GM12878 (cell line): ENCODE measurements around the gene TBC1D10A. TPM values are rescaled to one million over a fixed set of nuclear protein-coding genes. Genes with fewer than 3 reads are reported as not detected.

Experiments
- CBX5 ChIP-seq: sonication (generic); IDR thresholded peaks from 2 replicates; pipeline ENCODE4 v1.6.1; 2016; ENCODE audit warnings: low read depth, moderate library complexity, mild to moderate bottlenecking, inconsistent platforms
- FOXM1 ChIP-seq: IDR thresholded peaks from 2 replicates; pipeline ENCODE4 v1.6.1; 2012; ENCODE audit warnings: low read depth, mild to moderate bottlenecking, inconsistent platforms, low read length, moderate library complexity
- GATAD2B ChIP-seq: fragments of 450-650 bp; conservative IDR thresholded peaks from 2 replicates; pipeline ENCODE4 v1.6.1; 2017; ENCODE audit warnings: low read depth, mild to moderate bottlenecking, moderate library complexity
- HCFC1 ChIP-seq: fragments of 150-350 bp; IDR thresholded peaks from 2 replicates; pipeline ENCODE4 v1.6.1; 2014; ENCODE audit warnings: low read length
- IRF4 ChIP-seq: IDR thresholded peaks from 2 replicates; pipeline ENCODE4 v1.6.1; 2011; ENCODE audit warnings: low read depth, low read length
- KDM1A ChIP-seq: fragments of 200-600 bp; sonication (generic); IDR thresholded peaks from 2 replicates; pipeline ENCODE4 v1.6.1; 2016; ENCODE audit warnings: borderline replicate concordance
- MTA2 ChIP-seq: fragments of 450-650 bp; IDR thresholded peaks from 2 replicates; pipeline ENCODE4 v1.6.1; 2016; ENCODE audit warnings: low read depth, mild to moderate bottlenecking, moderate library complexity
- MYB ChIP-seq: fragments of 150-350 bp; IDR thresholded peaks from 2 replicates; pipeline ENCODE4 v1.6.1; 2014; ENCODE audit warnings: mild to moderate bottlenecking, low read depth, low read length, borderline replicate concordance
- NBN ChIP-seq: fragments of 450-650 bp; IDR thresholded peaks from 2 replicates; pipeline ENCODE4 v1.6.1; 2016
- NFIC ChIP-seq: IDR thresholded peaks from 2 replicates; pipeline ENCODE4 v1.6.1; 2012; ENCODE audit warnings: low read depth, mild to moderate bottlenecking, inconsistent platforms, low read length, moderate library complexity
- NR2C2 ChIP-seq: IDR thresholded peaks from 2 replicates; pipeline ENCODE4 v1.6.1; 2011; ENCODE audit warnings: borderline replicate concordance, low read depth; ENCODE audit not compliant: control insufficient read depth, insufficient read length
- NR2F1 ChIP-seq: fragments of 450-650 bp; conservative IDR thresholded peaks from 2 replicates; pipeline ENCODE4 v1.6.1; 2017; ENCODE audit warnings: mild to moderate bottlenecking
- PML ChIP-seq: IDR thresholded peaks from 2 replicates; pipeline ENCODE4 v1.6.1; 2012; ENCODE audit warnings: low read length, inconsistent platforms
- SIN3A ChIP-seq: IDR thresholded peaks from 2 replicates; pipeline ENCODE4 v1.6.1; 2012; ENCODE audit warnings: low read depth, low read length, improper control_type of control experiment
- SIX5 ChIP-seq: IDR thresholded peaks from 2 replicates; pipeline ENCODE4 v1.6.1; 2011; ENCODE audit warnings: mild to moderate bottlenecking, low read depth, low read length, moderate library complexity; ENCODE audit not compliant: severe bottlenecking
- SMARCA5 ChIP-seq: fragments of 450-650 bp; IDR thresholded peaks from 2 replicates; pipeline ENCODE4 v1.6.1; 2017; ENCODE audit warnings: mild to moderate bottlenecking
- SRF ChIP-seq, 2 experiments: IDR thresholded peaks; 2 replicates each; pipeline ENCODE4 v1.6.1; 2011; ENCODE audit warnings: low read depth in 2 of 2, low read length in 2 of 2, mild to moderate bottlenecking in 1 of 2, moderate library complexity in 1 of 2
- TBL1XR1 ChIP-seq: IDR thresholded peaks from 2 replicates; pipeline ENCODE4 v1.6.1; 2012; ENCODE audit warnings: low read depth, low read length, improper control_type of control experiment
- TCF3 ChIP-seq: IDR thresholded peaks from 2 replicates; pipeline ENCODE4 v1.6.1; 2012; ENCODE audit warnings: low read depth, mild to moderate bottlenecking, low read length, borderline replicate concordance; ENCODE audit not compliant: insufficient read depth
- ZNF622 ChIP-seq: fragments of 450-650 bp; IDR thresholded peaks from 2 replicates; pipeline ENCODE4 v1.6.1; 2017; ENCODE audit warnings: mild to moderate bottlenecking, inconsistent platforms
- polyA plus RNA-seq, 11 experiments: library from polyadenylated mRNA; depleted of rRNA in 4 of 11; unstranded in 6 of 11; stranded (reverse) in 5 of 11; fragments of >200 nt; fragmentation: Nextera tagmentation in 4 of 11; fragmentation: Illumina TruSeq in 1 of 11; extraction: Ambion mirVana in 4 of 11; extraction: Trizol in 1 of 11; gene quantifications; 1 replicate in 1 of 11; 2 replicates in 10 of 11; pipeline versions ENCODE4 v1.2.1 to v1.2.3, GENCODE V29; 2011 to 2016; ENCODE audit warnings: inconsistent platforms in 2 of 11, missing spikeins in 2 of 11, low read depth in 1 of 11
- total RNA-seq, 4 experiments: library from RNA; depleted of rRNA in 3 of 4; stranded (reverse); fragments of >200 nt in 3 of 4; fragmentation: Illumina TruSeq in 1 of 4; extraction: Trizol in 1 of 4; gene quantifications; 2 replicates each; pipeline versions ENCODE4 v1.2.1 to v1.2.3, GENCODE V29; 2013 to 2021
- TF ChIP-seq, protein P1 (sequence below): fragments of 450-650 bp; IDR thresholded peaks from 2 replicates; pipeline ENCODE4 v1.6.1; 2016; ENCODE audit warnings: mild to moderate bottlenecking
- TF ChIP-seq, protein P2 (sequence below): IDR thresholded peaks from 2 replicates; pipeline ENCODE4 v1.6.1; 2012; ENCODE audit warnings: low read depth, low read length, improper control_type of control experiment
- TF ChIP-seq, protein P3 (sequence below): fragments of 450-650 bp; IDR thresholded peaks from 2 replicates; pipeline ENCODE4 v1.6.1; 2016; ENCODE audit warnings: mild to moderate bottlenecking, moderate library complexity, borderline replicate concordance
- TF ChIP-seq, protein P4 (sequence below): fragments of 450-650 bp; conservative IDR thresholded peaks from 2 replicates; pipeline ENCODE4 v1.6.1; 2017; ENCODE audit warnings: mild to moderate bottlenecking, moderate library complexity

TBC1D10A gene
- total and polyA plus RNA-seq, 10 of the 15 experiments (the other 5 are each of a cell fraction or from before 2014, with no cell fraction given): 0.27 to 25.7 (median 15.3) TPM

DNA sequence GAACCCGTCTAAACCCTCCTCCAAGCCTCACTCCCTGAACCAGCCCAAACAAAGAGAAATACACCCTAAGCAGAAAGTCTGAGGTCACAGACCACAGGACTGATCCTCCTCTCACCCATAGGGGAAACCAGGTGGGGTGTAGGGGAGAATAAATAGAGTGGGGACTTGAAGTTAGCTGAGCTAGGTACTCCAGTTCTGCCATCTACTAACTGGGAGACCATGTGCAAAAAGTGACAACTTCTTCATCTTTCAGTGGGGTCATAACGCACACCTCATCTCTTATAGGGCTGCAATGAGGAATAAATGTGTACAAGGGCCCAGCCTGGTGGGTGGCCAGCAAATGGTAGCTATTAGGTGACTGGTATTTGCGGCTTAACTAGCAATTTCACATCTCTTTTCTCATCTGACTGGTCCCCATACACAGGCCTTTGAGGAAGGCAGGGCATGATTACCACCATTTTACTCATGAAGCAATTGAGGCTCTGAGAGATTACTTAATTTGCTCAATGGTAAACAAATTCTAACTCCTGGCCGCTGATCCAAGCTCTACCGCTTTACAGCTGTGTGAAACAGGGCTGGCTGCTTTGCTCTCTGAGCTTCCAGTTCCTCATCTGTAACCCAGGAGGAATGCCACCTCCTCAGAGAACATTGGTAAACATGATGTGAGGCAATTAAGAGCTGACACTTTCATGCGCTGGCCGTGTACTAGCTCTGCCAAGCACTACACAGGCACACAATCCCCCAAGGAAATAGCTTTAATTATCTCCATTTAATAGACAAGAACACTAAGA lies 16.6 kb downstream of the TBC1D10A start (continued):
- TF ChIP-seq, protein P1, sequence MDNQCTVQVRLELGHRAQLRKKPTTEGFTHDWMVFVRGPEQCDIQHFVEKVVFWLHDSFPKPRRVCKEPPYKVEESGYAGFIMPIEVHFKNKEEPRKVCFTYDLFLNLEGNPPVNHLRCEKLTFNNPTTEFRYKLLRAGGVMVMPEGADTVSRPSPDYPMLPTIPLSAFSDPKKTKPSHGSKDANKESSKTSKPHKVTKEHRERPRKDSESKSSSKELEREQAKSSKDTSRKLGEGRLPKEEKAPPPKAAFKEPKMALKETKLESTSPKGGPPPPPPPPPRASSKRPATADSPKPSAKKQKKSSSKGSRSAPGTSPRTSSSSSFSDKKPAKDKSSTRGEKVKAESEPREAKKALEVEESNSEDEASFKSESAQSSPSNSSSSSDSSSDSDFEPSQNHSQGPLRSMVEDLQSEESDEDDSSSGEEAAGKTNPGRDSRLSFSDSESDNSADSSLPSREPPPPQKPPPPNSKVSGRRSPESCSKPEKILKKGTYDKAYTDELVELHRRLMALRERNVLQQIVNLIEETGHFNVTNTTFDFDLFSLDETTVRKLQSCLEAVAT: peak; percentile 64
- TF ChIP-seq SMARCA5 (peak; percentile 34; the same call in 1 of the 2 replicates), NR2C2 (no peak), GATAD2B (no peak), NBN (0 out of 2 replicates have a peak, but pooled peaks have one; percentile 43), PML (no peak), HCFC1 (no peak), SIN3A (0 out of 2 replicates have a peak, but pooled peaks have one; percentile 21), NR2F1 (no peak; the same call in 1 of the 2 replicates), FOXM1 (no peak), SIX5 (no peak), CBX5 (no peak), TBL1XR1 (no peak), MYB (no peak), TCF3 (0 out of 2 replicates have a peak, but pooled peaks have one; percentile 50), NFIC (peak; percentile 57; the same call in 1 of the 2 replicates), SRF (IDR thresholded peaks at IDR 0.05; ENCODE audit: low read depth in 2 of 2, low read length in 2 of 2) (no peak), KDM1A (no peak), IRF4 (0 out of 2 replicates have a peak, but pooled peaks have one; percentile 22), MTA2 (peak; percentile 76), ZNF622 (no peak)
- TF ChIP-seq, protein P2, sequence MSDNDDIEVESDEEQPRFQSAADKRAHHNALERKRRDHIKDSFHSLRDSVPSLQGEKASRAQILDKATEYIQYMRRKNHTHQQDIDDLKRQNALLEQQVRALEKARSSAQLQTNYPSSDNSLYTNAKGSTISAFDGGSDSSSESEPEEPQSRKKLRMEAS: 0 out of 2 replicates have a peak, but pooled peaks have one; percentile 34
- TF ChIP-seq, protein P3, sequence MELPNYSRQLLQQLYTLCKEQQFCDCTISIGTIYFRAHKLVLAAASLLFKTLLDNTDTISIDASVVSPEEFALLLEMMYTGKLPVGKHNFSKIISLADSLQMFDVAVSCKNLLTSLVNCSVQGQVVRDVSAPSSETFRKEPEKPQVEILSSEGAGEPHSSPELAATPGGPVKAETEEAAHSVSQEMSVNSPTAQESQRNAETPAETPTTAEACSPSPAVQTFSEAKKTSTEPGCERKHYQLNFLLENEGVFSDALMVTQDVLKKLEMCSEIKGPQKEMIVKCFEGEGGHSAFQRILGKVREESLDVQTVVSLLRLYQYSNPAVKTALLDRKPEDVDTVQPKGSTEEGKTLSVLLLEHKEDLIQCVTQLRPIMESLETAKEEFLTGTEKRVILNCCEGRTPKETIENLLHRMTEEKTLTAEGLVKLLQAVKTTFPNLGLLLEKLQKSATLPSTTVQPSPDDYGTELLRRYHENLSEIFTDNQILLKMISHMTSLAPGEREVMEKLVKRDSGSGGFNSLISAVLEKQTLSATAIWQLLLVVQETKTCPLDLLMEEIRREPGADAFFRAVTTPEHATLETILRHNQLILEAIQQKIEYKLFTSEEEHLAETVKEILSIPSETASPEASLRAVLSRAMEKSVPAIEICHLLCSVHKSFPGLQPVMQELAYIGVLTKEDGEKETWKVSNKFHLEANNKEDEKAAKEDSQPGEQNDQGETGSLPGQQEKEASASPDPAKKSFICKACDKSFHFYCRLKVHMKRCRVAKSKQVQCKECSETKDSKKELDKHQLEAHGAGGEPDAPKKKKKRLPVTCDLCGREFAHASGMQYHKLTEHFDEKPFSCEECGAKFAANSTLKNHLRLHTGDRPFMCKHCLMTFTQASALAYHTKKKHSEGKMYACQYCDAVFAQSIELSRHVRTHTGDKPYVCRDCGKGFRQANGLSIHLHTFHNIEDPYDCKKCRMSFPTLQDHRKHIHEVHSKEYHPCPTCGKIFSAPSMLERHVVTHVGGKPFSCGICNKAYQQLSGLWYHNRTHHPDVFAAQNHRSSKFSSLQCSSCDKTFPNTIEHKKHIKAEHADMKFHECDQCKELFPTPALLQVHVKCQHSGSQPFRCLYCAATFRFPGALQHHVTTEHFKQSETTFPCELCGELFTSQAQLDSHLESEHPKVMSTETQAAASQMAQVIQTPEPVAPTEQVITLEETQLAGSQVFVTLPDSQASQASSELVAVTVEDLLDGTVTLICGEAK: no peak
- TF ChIP-seq, protein P4, sequence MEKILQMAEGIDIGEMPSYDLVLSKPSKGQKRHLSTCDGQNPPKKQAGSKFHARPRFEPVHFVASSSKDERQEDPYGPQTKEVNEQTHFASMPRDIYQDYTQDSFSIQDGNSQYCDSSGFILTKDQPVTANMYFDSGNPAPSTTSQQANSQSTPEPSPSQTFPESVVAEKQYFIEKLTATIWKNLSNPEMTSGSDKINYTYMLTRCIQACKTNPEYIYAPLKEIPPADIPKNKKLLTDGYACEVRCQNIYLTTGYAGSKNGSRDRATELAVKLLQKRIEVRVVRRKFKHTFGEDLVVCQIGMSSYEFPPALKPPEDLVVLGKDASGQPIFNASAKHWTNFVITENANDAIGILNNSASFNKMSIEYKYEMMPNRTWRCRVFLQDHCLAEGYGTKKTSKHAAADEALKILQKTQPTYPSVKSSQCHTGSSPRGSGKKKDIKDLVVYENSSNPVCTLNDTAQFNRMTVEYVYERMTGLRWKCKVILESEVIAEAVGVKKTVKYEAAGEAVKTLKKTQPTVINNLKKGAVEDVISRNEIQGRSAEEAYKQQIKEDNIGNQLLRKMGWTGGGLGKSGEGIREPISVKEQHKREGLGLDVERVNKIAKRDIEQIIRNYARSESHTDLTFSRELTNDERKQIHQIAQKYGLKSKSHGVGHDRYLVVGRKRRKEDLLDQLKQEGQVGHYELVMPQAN: no peak
